GM12878 (cell line): ENCODE data around the gene NIN. TPM values are rescaled to one million over a fixed set of nuclear protein-coding genes. Genes with fewer than 3 reads are reported as not detected.

Source experiments
- FOS ChIP-seq: IDR thresholded peaks from 3 replicates; pipeline ENCODE4 v1.6.1; 2011; ENCODE audit warnings: borderline replicate concordance; ENCODE audit not compliant: insufficient read length; ENCODE audit errors: extremely low read depth
- KLF5 ChIP-seq: fragments of 450-650 bp; IDR thresholded peaks from 2 replicates; pipeline ENCODE4 v1.6.1; 2014; ENCODE audit warnings: mild to moderate bottlenecking; ENCODE audit not compliant: partially characterized antibody
- MAX ChIP-seq: IDR thresholded peaks from 2 replicates; pipeline ENCODE4 v1.6.1; 2012; ENCODE audit warnings: low read depth, low read length, improper control_type of control experiment
- POLR2AphosphoS5 ChIP-seq: IDR thresholded peaks from 2 replicates; pipeline ENCODE4 v1.6.1; 2011; ENCODE audit warnings: mild to moderate bottlenecking, low read length, inconsistent platforms
- RAD51 ChIP-seq: fragments of 450-650 bp; IDR thresholded peaks from 2 replicates; pipeline ENCODE4 v1.6.1; 2016; ENCODE audit warnings: moderate library complexity, mild to moderate bottlenecking, inconsistent platforms
- RELA ChIP-seq: fragments of 450-650 bp; IDR thresholded peaks from 2 replicates; pipeline ENCODE4 v1.8.0; 2014; ENCODE audit warnings: borderline replicate concordance; ENCODE audit not compliant: partially characterized antibody
- SMAD1 ChIP-seq: fragments of 450-650 bp; IDR thresholded peaks from 2 replicates; pipeline ENCODE4 v1.6.1; 2018; ENCODE audit warnings: mild to moderate bottlenecking, low read depth; ENCODE audit not compliant: partially characterized antibody
- ZNF687 ChIP-seq: fragments of 450-650 bp; IDR thresholded peaks from 2 replicates; pipeline ENCODE4 v1.6.1; 2017; ENCODE audit warnings: mild to moderate bottlenecking, moderate library complexity
- polyA plus RNA-seq, 11 experiments: library from polyadenylated mRNA; depleted of rRNA in 4 of 11; unstranded in 6 of 11; stranded (reverse) in 5 of 11; fragments of >200 nt; fragmentation: Nextera tagmentation in 4 of 11; fragmentation: Illumina TruSeq in 1 of 11; extraction: Ambion mirVana in 4 of 11; extraction: Trizol in 1 of 11; gene quantifications; 1 replicate in 1 of 11; 2 replicates in 10 of 11; pipeline versions ENCODE4 v1.2.1 to v1.2.3, GENCODE V29; 2011 to 2016; ENCODE audit warnings: inconsistent platforms in 2 of 11, missing spikeins in 2 of 11, low read depth in 1 of 11
- total RNA-seq, 4 experiments: library from RNA; depleted of rRNA in 3 of 4; stranded (reverse); fragments of >200 nt in 3 of 4; fragmentation: Illumina TruSeq in 1 of 4; extraction: Trizol in 1 of 4; gene quantifications; 2 replicates each; pipeline versions ENCODE4 v1.2.1 to v1.2.3, GENCODE V29; 2013 to 2021

Gene NIN
- total and polyA plus RNA-seq, 10 of the 15 experiments (the other 5 are each of a cell fraction or from before 2014, with no cell fraction given), result 16.2 to 135 (median 70.3) TPM

DNA sequence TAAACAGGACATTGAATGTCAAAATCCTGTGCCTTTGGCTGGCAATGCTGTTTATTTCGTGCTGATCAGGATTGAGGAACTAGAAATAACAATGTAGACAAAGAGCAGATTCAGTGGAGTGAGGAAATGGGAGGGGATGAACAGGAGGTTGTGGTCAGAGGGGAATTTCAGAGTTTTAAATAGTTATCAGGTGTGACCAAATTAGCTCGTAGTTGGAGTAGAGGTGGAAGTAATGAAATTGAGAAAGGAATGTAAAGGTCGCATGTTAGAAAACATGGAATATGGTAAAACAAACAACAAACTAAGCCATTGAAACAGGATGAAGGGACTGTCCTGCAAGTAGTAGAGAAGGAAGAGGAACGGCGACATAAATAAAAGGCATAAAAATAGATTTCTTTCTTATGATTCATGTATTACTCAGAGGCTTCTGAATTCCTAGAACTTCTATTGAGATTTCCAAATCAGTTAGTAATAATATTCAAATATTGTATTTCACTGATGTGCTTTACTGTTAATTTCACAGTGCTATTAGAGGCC, 153.4 kb downstream of the NIN start (continued):
- TF ChIP-seq ZNF687 (no peak), RELA (peak; percentile 70), SMAD1 (no peak), KLF5 (no peak), FOS (no peak), POLR2AphosphoS5 (no peak), RAD51 (no peak), MAX (no peak)
